ENCODE measurements around the gene GPAM.

The GPAM gene

GRCh38 chr10:112140110-112140970 is 43.2 kb downstream of the GPAM start:
- H3K36me3 ChIP-seq (ENCODE audit: insufficient read depth, low read length) = no peaks in the 10 kb centered on the region
- H3K9ac ChIP-seq (ENCODE audit: low read depth, low read length) = no peak overlapping the region

GRCh38 chr10:112139176-112139575 is 44.4 kb downstream of the GPAM start:
- Histone ChIP-seq H3K9me3 (ENCODE audit: control insufficient read depth, insufficient read depth, low read length) (no peaks in the 10 kb centered on the region), H3K4me1 (ENCODE audit: insufficient read depth, low read length) (no peaks in the 10 kb centered on the region), H3K36me3 (ENCODE audit: insufficient read depth, low read length) (no peaks in the 10 kb centered on the region), H3K9ac (ENCODE audit: low read depth, low read length) (no peak overlapping the region)

More at GRCh38 chr10:112140110-112140970, 43.2 kb downstream of the GPAM start:
- no peaks in the 10 kb centered on the region for H3K9me3 ChIP-seq (ENCODE audit: control insufficient read depth, insufficient read depth, low read length)
- no peaks in the 10 kb centered on the region for H3K4me1 ChIP-seq (ENCODE audit: insufficient read depth, low read length)

GRCh38 chr10:112137154-112137987 is 46.2 kb downstream of the GPAM start:
- no peak overlapping the region for H3K9ac ChIP-seq (ENCODE audit: low read depth, low read length)
- no peaks in the 10 kb centered on the region for H3K36me3 ChIP-seq (ENCODE audit: insufficient read depth, low read length)
- no peaks in the 10 kb centered on the region for H3K9me3 ChIP-seq (ENCODE audit: control insufficient read depth, insufficient read depth, low read length)
- no peaks in the 10 kb centered on the region for H3K4me1 ChIP-seq (ENCODE audit: insufficient read depth, low read length)

GRCh38 chr10:112136486-112137153 is 46.9 kb downstream of the GPAM start:
- H3K9me3 ChIP-seq (ENCODE audit: control insufficient read depth, insufficient read depth, low read length) = no peaks in the 10 kb centered on the region
- no peaks in the 10 kb centered on the region for H3K36me3 ChIP-seq (ENCODE audit: insufficient read depth, low read length)
- H3K9ac ChIP-seq (ENCODE audit: low read depth, low read length) = no peak overlapping the region
- no peaks in the 10 kb centered on the region for H3K4me1 ChIP-seq (ENCODE audit: insufficient read depth, low read length)

GRCh38 chr10:112135604-112136003 is 48.0 kb downstream of the GPAM start:
- Histone ChIP-seq H3K9me3 (ENCODE audit: control insufficient read depth, insufficient read depth, low read length) (no peaks in the 10 kb centered on the region), H3K4me1 (ENCODE audit: insufficient read depth, low read length) (no peaks in the 10 kb centered on the region), H3K9ac (ENCODE audit: low read depth, low read length) (no peak overlapping the region), H3K36me3 (ENCODE audit: insufficient read depth, low read length) (no peaks in the 10 kb centered on the region)

- no peaks in the 10 kb centered on the region for H3K9me3 ChIP-seq (ENCODE audit: control insufficient read depth, insufficient read depth, low read length)
- no peaks in the 10 kb centered on the region for H3K4me1 ChIP-seq (ENCODE audit: insufficient read depth, low read length)
- H3K9ac ChIP-seq (ENCODE audit: low read depth, low read length) = no peak overlapping the region
- no peaks in the 10 kb centered on the region for H3K36me3 ChIP-seq (ENCODE audit: insufficient read depth, low read length)
Measured at GRCh38 chr10:112132435-112132834, 51.1 kb downstream of the GPAM start.

- Histone ChIP-seq H3K9ac (ENCODE audit: low read depth, low read length) (no peak overlapping the region), H3K4me1 (ENCODE audit: insufficient read depth, low read length) (no peaks in the 10 kb centered on the region), H3K9me3 (ENCODE audit: control insufficient read depth, insufficient read depth, low read length) (no peaks in the 10 kb centered on the region), H3K36me3 (ENCODE audit: insufficient read depth, low read length) (no peaks in the 10 kb centered on the region)
Measured at GRCh38 chr10:112131996-112132395, 51.6 kb downstream of the GPAM start.

- no peaks in the 10 kb centered on the region for H3K9me3 ChIP-seq (ENCODE audit: control insufficient read depth, insufficient read depth, low read length)
- no peaks in the 10 kb centered on the region for H3K4me1 ChIP-seq (ENCODE audit: insufficient read depth, low read length)
- no peaks in the 10 kb centered on the region for H3K36me3 ChIP-seq (ENCODE audit: insufficient read depth, low read length)
- H3K9ac ChIP-seq (ENCODE audit: low read depth, low read length) = no peak overlapping the region
Measured at GRCh38 chr10:112131346-112131745, 52.2 kb downstream of the GPAM start.

- no peaks in the 10 kb centered on the region for H3K4me1 ChIP-seq (ENCODE audit: insufficient read depth, low read length)
- H3K36me3 ChIP-seq (ENCODE audit: insufficient read depth, low read length) = no peaks in the 10 kb centered on the region
- no peaks in the 10 kb centered on the region for H3K9me3 ChIP-seq (ENCODE audit: control insufficient read depth, insufficient read depth, low read length)
- no peak overlapping the region for H3K9ac ChIP-seq (ENCODE audit: low read depth, low read length)
Measured at GRCh38 chr10:112126901-112127300, 56.7 kb downstream of the GPAM start.

GRCh38 chr10:112126172-112126571 is 57.4 kb downstream of the GPAM start:
- Histone ChIP-seq H3K9ac (ENCODE audit: low read depth, low read length) (no peak overlapping the region), H3K36me3 (ENCODE audit: insufficient read depth, low read length) (no peaks in the 10 kb centered on the region), H3K4me1 (ENCODE audit: insufficient read depth, low read length) (no peaks in the 10 kb centered on the region), H3K9me3 (ENCODE audit: control insufficient read depth, insufficient read depth, low read length) (no peaks in the 10 kb centered on the region)

- H3K36me3 ChIP-seq (ENCODE audit: insufficient read depth, low read length) = no peaks in the 10 kb centered on the region
- no peaks in the 10 kb centered on the region for H3K4me1 ChIP-seq (ENCODE audit: insufficient read depth, low read length)
- H3K9ac ChIP-seq (ENCODE audit: low read depth, low read length) = no peak overlapping the region
- H3K9me3 ChIP-seq (ENCODE audit: control insufficient read depth, insufficient read depth, low read length) = no peaks in the 10 kb centered on the region
Measured at GRCh38 chr10:112124866-112125265, 58.7 kb downstream of the GPAM start.

- Histone ChIP-seq H3K4me1 (ENCODE audit: insufficient read depth, low read length) (no peaks in the 10 kb centered on the region), H3K36me3 (ENCODE audit: insufficient read depth, low read length) (no peaks in the 10 kb centered on the region), H3K9ac (ENCODE audit: low read depth, low read length) (no peak overlapping the region), H3K9me3 (ENCODE audit: control insufficient read depth, insufficient read depth, low read length) (no peaks in the 10 kb centered on the region)
Measured at GRCh38 chr10:112122827-112123226, 60.7 kb downstream of the GPAM start.

- H3K9ac ChIP-seq (ENCODE audit: low read depth, low read length) = no peak overlapping the region
- H3K36me3 ChIP-seq (ENCODE audit: insufficient read depth, low read length) = no peaks in the 10 kb centered on the region
- H3K4me1 ChIP-seq (ENCODE audit: insufficient read depth, low read length) = no peaks in the 10 kb centered on the region
- H3K9me3 ChIP-seq (ENCODE audit: control insufficient read depth, insufficient read depth, low read length) = no peaks in the 10 kb centered on the region
Measured at GRCh38 chr10:112120491-112120890, 63.1 kb downstream of the GPAM start.

- Histone ChIP-seq H3K4me1 (ENCODE audit: insufficient read depth, low read length) (no peaks in the 10 kb centered on the region), H3K36me3 (ENCODE audit: insufficient read depth, low read length) (no peaks in the 10 kb centered on the region), H3K9me3 (ENCODE audit: control insufficient read depth, insufficient read depth, low read length) (no peaks in the 10 kb centered on the region), H3K9ac (ENCODE audit: low read depth, low read length) (no peak overlapping the region)
Measured at GRCh38 chr10:112115781-112116385, 67.7 kb downstream of the GPAM start.
